CD8-positive, alpha-beta memory T cell (primary cell): ENCODE measurements around the gene SLC25A3. TPM values are rescaled to one million over a fixed set of nuclear protein-coding genes. Genes with fewer than 3 reads are reported as not detected.
A peak's percentile ranks its signal among the peaks of the same experiment; 100 is the strongest.
"Not testable (repeated sequence)": the region's sequence is repeated elsewhere in the genome, so short reads cannot be mapped to it uniquely, and the experiment has no call there.

ENCODE experiments used
- CTCF ChIA-PET: fragments of 350-600 bp; sonication (Branson Sonifier 250); formaldehyde crosslinking; loops from one replicate; lab custom pipeline; 2021; ENCODE audit warnings: antibody characterized with exemption; lab: Charles Lee
- POLR2A ChIA-PET: fragments of 350-600 bp; sonication (Branson Sonifier 250); formaldehyde crosslinking; loops from one replicate; lab custom pipeline; 2021; ENCODE audit warnings: antibody characterized with exemption; lab: Charles Lee
- DNase-seq, 5 donors: peaks; one replicate each; pipeline versions ENCODE4 v3.0.0 to v3.0.0-alpha.2; 2020 to 2022; ENCODE audit warnings: mixed read lengths in 1 of 5
- H3K27ac ChIP-seq: one replicate; pipeline ENCODE4 v1.7.0; 2013; ENCODE audit warnings: low read depth, mild to moderate bottlenecking, low read length, moderate library complexity
- H3K27me3 ChIP-seq: 2 replicates; pipeline ENCODE4 v1.7.0; 2013; ENCODE audit warnings: low read length, mild to moderate bottlenecking; ENCODE audit not compliant: insufficient read depth, poor library complexity, severe bottlenecking
- H3K36me3 ChIP-seq: 2 replicates; pipeline ENCODE4 v1.7.0; 2013; ENCODE audit warnings: mild to moderate bottlenecking, low read length, moderate library complexity; ENCODE audit not compliant: insufficient read depth
- H3K4me1 ChIP-seq: 2 replicates; pipeline ENCODE4 v1.7.0; 2013; ENCODE audit warnings: mild to moderate bottlenecking, low read length, moderate library complexity; ENCODE audit not compliant: insufficient read depth
- H3K4me3 ChIP-seq: 2 replicates; pipeline ENCODE4 v1.7.0; 2013; ENCODE audit warnings: mild to moderate bottlenecking, low read length
- H3K9me3 ChIP-seq: 2 replicates; pipeline ENCODE4 v1.7.0; 2013; ENCODE audit warnings: mild to moderate bottlenecking, low read length
- H3K27ac Mint-ChIP-seq, 8 donors: one replicate each; pipeline ENCODE4 v1.8.0; 2020 to 2021; ENCODE audit warnings: mixed read lengths in 8 of 8, mild to moderate bottlenecking in 6 of 8, inconsistent platforms in 3 of 8, moderate library complexity in 3 of 8
- H3K27me3 Mint-ChIP-seq, 2 donors: one replicate each; pipeline ENCODE4 v1.8.0; 2020 to 2021; ENCODE audit warnings: mixed read lengths in 2 of 2, mild to moderate bottlenecking in 1 of 2, moderate library complexity in 1 of 2
- H3K36me3 Mint-ChIP-seq, 3 donors: one replicate each; pipeline ENCODE4 v1.8.0; 2020 to 2021; ENCODE audit warnings: mixed read lengths in 3 of 3, inconsistent platforms in 1 of 3, mild to moderate bottlenecking in 1 of 3
- H3K4me1 Mint-ChIP-seq, 3 donors: one replicate each; pipeline ENCODE4 v1.8.0; 2020 to 2021; ENCODE audit warnings: mixed read lengths in 3 of 3, inconsistent platforms in 1 of 3, mild to moderate bottlenecking in 1 of 3
- H3K4me3 Mint-ChIP-seq, 7 donors: one replicate each; pipeline ENCODE4 v1.8.0; 2020 to 2021; ENCODE audit warnings: mixed read lengths in 7 of 7, mild to moderate bottlenecking in 6 of 7, moderate library complexity in 4 of 7, inconsistent platforms in 2 of 7
- H3K9me3 Mint-ChIP-seq, 5 donors: one replicate each; pipeline ENCODE4 v1.8.0; 2020 to 2022; ENCODE audit warnings: mixed read lengths in 5 of 5, mild to moderate bottlenecking in 3 of 5, moderate library complexity in 2 of 5, inconsistent platforms in 1 of 5
- polyA plus RNA-seq: library from polyadenylated mRNA; unstranded; fragments of 300-500 nt; fragmentation: Illumina TruSeq; gene quantifications from one replicate; pipeline ENCODE4 v1.2.3, GENCODE V29; 2021
- total RNA-seq, 2 experiments: library from RNA; stranded (reverse); gene quantifications; one replicate each; pipeline ENCODE4 v1.2.3, GENCODE V29; 2021

SLC25A3 gene
- total and polyA plus RNA-seq, 3 experiments from 2014 or later = 310 to 674 (median 668) TPM

DNA sequence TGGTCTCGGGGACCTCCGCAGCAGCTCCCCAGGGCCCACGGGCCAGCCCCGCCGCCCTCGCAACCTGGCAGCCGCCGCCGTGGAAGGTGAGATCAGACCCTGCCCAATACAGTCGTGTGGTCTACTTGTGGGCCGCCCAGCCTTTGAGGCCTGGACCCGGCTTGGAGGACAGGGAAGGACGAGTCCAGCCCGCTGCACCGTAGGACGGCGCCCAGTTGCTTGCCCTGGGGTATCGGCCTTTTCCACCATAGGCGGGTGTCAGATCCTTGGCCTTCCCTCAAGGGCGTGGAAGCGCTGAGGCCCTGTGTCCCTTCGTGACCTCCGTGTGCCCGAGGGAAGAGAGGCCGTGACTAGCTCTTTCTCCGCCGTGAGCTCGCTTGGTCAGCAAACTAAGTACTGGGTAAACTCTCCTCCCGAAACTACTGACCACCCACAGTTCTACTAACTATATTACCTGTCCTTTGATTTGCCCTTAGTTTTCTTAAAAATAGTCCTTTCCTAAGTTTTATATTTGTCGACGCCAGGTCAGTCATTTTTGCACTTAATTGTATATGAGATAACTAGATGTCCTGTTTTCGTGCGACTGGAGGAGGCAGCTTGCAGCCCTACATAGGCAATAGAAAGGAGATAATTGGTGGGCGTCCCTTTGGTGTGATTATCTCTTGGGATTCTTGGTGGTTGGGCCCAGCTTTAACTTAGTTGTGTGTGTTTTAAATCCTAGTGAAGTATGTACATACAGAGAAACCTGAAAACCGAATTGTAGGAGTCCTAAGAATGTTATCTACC is 757 bp downstream of the SLC25A3 start:
- H3K27me3 Mint-ChIP-seq = no peaks in the 10 kb centered on the region
- peaks cover 38 to 48% (median 40%) of the 10 kb centered on the region in 3 donors for H3K4me1 Mint-ChIP-seq
- ChIA-PET POLR2A (interaction anchor here (0.7 to 4.4 kb wide), 3 partner anchors 13 to 79 kb away, joined by 3 to 38 read pairs (median 37); partner anchors contain the start of genes APAF1, IKBIP and TMPO), CTCF (interaction anchor here (1.1 to 4.2 kb wide), 9 partner anchors 8 to 104 kb away, joined by 3 to 18 read pairs (median 5); partner anchors contain the start of genes IKBIP and TMPO)
- H3K4me3 Mint-ChIP-seq = peak overlapping the region; percentile 90 to 100 (median 95)
- H3K9me3 Mint-ChIP-seq = no peaks in the 10 kb centered on the region
- no peak for DNase-seq
- peaks cover 37% of the 10 kb centered on the region for H3K4me1 ChIP-seq
- no peaks in the 10 kb centered on the region for H3K9me3 ChIP-seq
- no peaks in the 10 kb centered on the region for H3K27me3 ChIP-seq
- H3K36me3 Mint-ChIP-seq = peaks cover 4 to 52% (median 7%) of the 10 kb centered on the region in 3 donors
- peak overlapping the region; percentile 83 for H3K4me3 ChIP-seq
- H3K27ac Mint-ChIP-seq = peak overlapping the region; percentile 94 to 100 (median 97)
- peak overlapping the region; percentile 98 for H3K27ac ChIP-seq
- peaks cover 18% of the 10 kb centered on the region for H3K36me3 ChIP-seq

- Mint-ChIP-seq H3K9me3 (no peaks in the 10 kb centered on the region), H3K27me3 (no peaks in the 10 kb centered on the region), H3K4me3 (peak overlapping the region; percentile 90 to 100 (median 95)), H3K36me3 (peaks cover 4 to 62% (median 9%) of the 10 kb centered on the region in 3 donors), H3K27ac (peak overlapping the region; percentile 61 to 98 (median 97)), H3K4me1 (peaks cover 38 to 48% (median 40%) of the 10 kb centered on the region in 3 donors)
- ChIA-PET POLR2A (interaction anchor here (3.6 to 4.4 kb wide), 2 partner anchors 49 to 80 kb away, joined by 37 to 38 read pairs; partner anchors contain the start of genes APAF1, IKBIP and TMPO), CTCF (interaction anchor here (1.0 to 4.2 kb wide), 3 partner anchors 10 to 80 kb away, joined by 3 to 18 read pairs (median 3); partner anchors contain the start of genes IKBIP and TMPO)
- H3K27ac ChIP-seq = peak overlapping the region; percentile 98
- peaks cover 37% of the 10 kb centered on the region for H3K4me1 ChIP-seq
- H3K36me3 ChIP-seq = peaks cover 28% of the 10 kb centered on the region
- H3K4me3 ChIP-seq = peak overlapping the region; percentile 83
- no peaks in the 10 kb centered on the region for H3K27me3 ChIP-seq
- peak in 2 of 5 donors; percentile 25 to 60 for DNase-seq
- no peaks in the 10 kb centered on the region for H3K9me3 ChIP-seq
These were observed 1.9 kb downstream of the SLC25A3 start for GRCh38 chr12:98595243-98595988.

DNA sequence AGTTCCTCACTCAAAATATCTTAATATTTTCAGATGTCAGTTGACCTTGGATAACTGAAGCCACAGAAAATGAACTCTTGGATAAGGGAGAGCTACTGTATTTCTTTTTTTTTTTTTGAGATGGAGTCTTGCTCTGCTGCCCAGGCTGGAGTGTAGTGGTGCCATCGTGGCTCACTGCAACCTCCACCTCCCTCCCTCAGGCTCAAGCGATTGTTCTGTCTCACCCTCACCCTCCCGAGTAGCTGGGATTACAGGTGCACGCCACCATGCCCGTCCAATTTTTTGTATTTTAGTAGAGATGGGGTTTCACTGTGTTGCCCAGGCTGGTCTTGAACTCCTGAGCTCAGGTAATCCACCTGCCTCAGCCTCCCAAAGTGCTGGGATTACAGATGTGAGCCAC is 3.8 kb downstream of the SLC25A3 start:
- H3K36me3 ChIP-seq = peaks cover 46% of the 10 kb centered on the region
- POLR2A ChIA-PET, H3K27ac ChIP-seq, H3K9me3 Mint-ChIP-seq, H3K4me3 ChIP-seq, H3K27me3 Mint-ChIP-seq, H3K27me3 ChIP-seq, DNase-seq, H3K9me3 ChIP-seq: not testable (repeated sequence)
- Mint-ChIP-seq H3K27ac (peak overlapping the region in 6 of 8 donors; percentile 31 to 94 (median 62)), H3K36me3 (peaks cover 4 to 81% (median 17%) of the 10 kb centered on the region in 3 donors), H3K4me3 (peak overlapping the region in 1 of 7 donors; percentile 59), H3K4me1 (peaks cover 38 to 48% (median 38%) of the 10 kb centered on the region in 3 donors)
- H3K4me1 ChIP-seq = peaks cover 37% of the 10 kb centered on the region
- CTCF ChIA-PET = interaction anchor here (1.2 kb wide), 2 partner anchors 35 to 105 kb away, joined by 3 read pairs; no protein-coding TSS in a partner anchor

DNA sequence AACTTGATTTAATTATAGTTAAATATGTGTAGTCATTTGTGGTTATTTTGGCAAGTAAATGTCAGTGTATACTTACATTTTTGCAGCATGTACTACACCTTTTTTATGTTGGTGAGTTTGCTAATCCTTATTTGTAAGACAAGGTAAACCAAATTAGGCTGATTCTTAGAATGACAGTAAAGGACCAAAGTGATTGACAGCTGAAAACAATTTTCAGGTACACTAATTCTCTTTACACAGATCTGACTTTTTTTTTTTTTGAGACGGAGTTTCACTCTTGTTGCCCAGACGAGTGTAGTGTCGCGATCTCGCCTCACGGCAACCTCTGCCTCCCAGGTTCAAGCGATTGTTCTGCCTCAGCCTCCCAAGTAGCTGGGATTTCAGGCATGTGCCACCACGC is 8.4 kb downstream of the SLC25A3 start:
- Histone ChIP-seq H3K27me3 (no peaks in the 10 kb centered on the region), H3K9me3 (no peaks in the 10 kb centered on the region), H3K4me3 (no peak overlapping the region), H3K27ac (no peak overlapping the region), H3K4me1 (peaks cover 4% of the 10 kb centered on the region), H3K36me3 (peaks cover 44% of the 10 kb centered on the region)
- DNase-seq = no peak
- no peak overlapping the region for H3K27ac Mint-ChIP-seq
- H3K9me3 Mint-ChIP-seq = no peaks in the 10 kb centered on the region
- H3K36me3 Mint-ChIP-seq = peaks cover 0 to 70% (median 17%) of the 10 kb centered on the region in 3 donors
- POLR2A ChIA-PET = no interaction called here
- no peaks in the 10 kb centered on the region for H3K27me3 Mint-ChIP-seq
- H3K4me3 Mint-ChIP-seq = peak overlapping the region in 1 of 7 donors; percentile 15
- CTCF ChIA-PET = interaction anchor here (1.2 kb wide), 1 partner anchor 8 kb away, joined by 3 read pairs; the partner anchor contains the start of gene SLC25A3
- peaks cover 5 to 17% (median 10%) of the 10 kb centered on the region in 3 donors for H3K4me1 Mint-ChIP-seq

- CTCF ChIA-PET = interaction anchor here (1.2 to 1.8 kb wide), 3 partner anchors 10 to 38 kb away, joined by 3 to 5 read pairs (median 4); partner anchors contain the start of gene IKBIP
- peak overlapping the region in 1 of 8 donors; percentile 36 for H3K27ac Mint-ChIP-seq
- POLR2A ChIA-PET = interaction anchor here (0.7 kb wide), 1 partner anchor 13 kb away, joined by 3 read pairs; the partner anchor contains the start of gene SLC25A3
These were observed 13.0 kb downstream of the SLC25A3 start for GRCh38 chr12:98606359-98606988.

DNA sequence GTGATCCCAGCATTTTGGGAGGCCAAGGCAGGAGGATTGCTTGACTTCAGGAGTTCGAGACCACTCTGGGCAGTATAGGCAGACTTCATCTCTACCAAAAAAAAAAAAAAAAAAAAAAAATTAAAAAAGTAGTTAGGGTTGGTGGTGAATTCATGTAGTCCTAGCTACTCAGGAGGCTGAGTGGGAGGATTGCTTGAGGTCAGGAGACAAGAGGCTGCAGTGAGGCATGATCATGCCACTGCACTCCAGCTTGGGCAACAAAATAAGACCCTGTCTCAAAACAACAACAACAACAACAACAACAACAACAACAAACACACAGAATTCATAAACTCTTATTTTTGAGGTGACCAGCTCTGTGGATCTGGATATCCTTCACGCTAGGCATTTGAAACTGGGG is 17.1 kb downstream of the SLC25A3 start:
- POLR2A ChIA-PET = no interaction called here
- no peak overlapping the region for H3K4me3 ChIP-seq
- no peaks in the 10 kb centered on the region for H3K36me3 ChIP-seq
- DNase-seq = no peak
- CTCF ChIA-PET = interaction anchor here (1.0 kb wide), 1 partner anchor 41 kb away, joined by 3 read pairs; no protein-coding TSS in a partner anchor
- Mint-ChIP-seq H3K4me3 (no peak overlapping the region), H3K9me3 (no peaks in the 10 kb centered on the region), H3K36me3 (peaks cover 0 to 2% (median 0%) of the 10 kb centered on the region in 3 donors), H3K27ac (no peak overlapping the region), H3K27me3 (no peaks in the 10 kb centered on the region), H3K4me1 (peaks cover 7 to 13% (median 9%) of the 10 kb centered on the region in 3 donors)
- H3K27ac ChIP-seq = no peak overlapping the region
- no peaks in the 10 kb centered on the region for H3K4me1 ChIP-seq
- no peaks in the 10 kb centered on the region for H3K27me3 ChIP-seq
- H3K9me3 ChIP-seq = no peaks in the 10 kb centered on the region

More at GRCh38 chr12:98606359-98606988, 13.0 kb downstream of the SLC25A3 start:
- Mint-ChIP-seq H3K9me3 (no peaks in the 10 kb centered on the region), H3K36me3 (peaks cover 0 to 28% (median 5%) of the 10 kb centered on the region in 3 donors), H3K4me1 (peaks cover 0 to 7% (median 4%) of the 10 kb centered on the region in 3 donors), H3K4me3 (no peak overlapping the region), H3K27me3 (no peaks in the 10 kb centered on the region)
- H3K36me3 ChIP-seq = peaks cover 13% of the 10 kb centered on the region
- H3K9me3 ChIP-seq = no peaks in the 10 kb centered on the region
- H3K4me3 ChIP-seq = no peak overlapping the region
- no peaks in the 10 kb centered on the region for H3K27me3 ChIP-seq
- DNase-seq = no peak
- H3K27ac ChIP-seq = no peak overlapping the region
- no peaks in the 10 kb centered on the region for H3K4me1 ChIP-seq

GRCh38 chr12:98612696-98613334 is 19.3 kb downstream of the SLC25A3 start:
- H3K27me3 Mint-ChIP-seq = no peaks in the 10 kb centered on the region
- POLR2A ChIA-PET = no interaction called here
- H3K27ac ChIP-seq = no peak overlapping the region
- no peaks in the 10 kb centered on the region for H3K9me3 Mint-ChIP-seq
- DNase-seq = peak in 1 of 5 donors; percentile 20
- H3K36me3 Mint-ChIP-seq = peaks cover 1 to 4% (median 2%) of the 10 kb centered on the region in 3 donors
- no peaks in the 10 kb centered on the region for H3K27me3 ChIP-seq
- H3K4me1 Mint-ChIP-seq = peaks cover 5 to 7% (median 6%) of the 10 kb centered on the region in 3 donors
- H3K4me1 ChIP-seq = no peaks in the 10 kb centered on the region
- peak overlapping the region in 7 of 8 donors; percentile 48 to 97 (median 67) for H3K27ac Mint-ChIP-seq
- CTCF ChIA-PET = no interaction called here
- no peaks in the 10 kb centered on the region for H3K9me3 ChIP-seq
- H3K36me3 ChIP-seq = no peaks in the 10 kb centered on the region
- H3K4me3 ChIP-seq = no peak overlapping the region
- no peak overlapping the region for H3K4me3 Mint-ChIP-seq
